ENCODE data around the gene STAP1.

GRCh38 chr4:67632492-67632891 lies 74.0 kb downstream of the STAP1 start:
- TF ChIP-seq YY1 (IDR thresholded peaks at IDR 0.05; ENCODE audit: insufficient read depth, insufficient read length) (no peak), ZNF274 (IDR thresholded peaks at IDR 0.05; ENCODE audit: low read depth, low read length) (no peak), SUZ12 (IDR thresholded peaks at IDR 0.05; ENCODE audit: extremely low read depth, insufficient read depth, insufficient read length) (no peak)

All from NT2/D1 (cell line).